Measurements from ENCODE around the gene SMC5. TPM values are rescaled to one million over a fixed set of nuclear protein-coding genes. Genes with fewer than 3 reads are reported as not detected.

Gene SMC5
- total RNA-seq, 1 donor, result 28.6 TPM

- no peak for TF ChIP-seq CTCF (IDR thresholded peaks at IDR 0.05; ENCODE audit: extremely low read depth, low read depth, low read length)
- Histone ChIP-seq H3K4me1 (ENCODE audit: insufficient read depth, low read length) (peaks cover 13% of the 10 kb centered on the region), H2AFZ (ENCODE audit: low read length) (no peak overlapping the region), H3K27me3 (ENCODE audit: insufficient read depth, low read length) (no peaks in the 10 kb centered on the region), H3K27ac (ENCODE audit: low read depth, low read length) (no peak overlapping the region), H4K20me1 (ENCODE audit: insufficient read depth, low read length) (no peaks in the 10 kb centered on the region), H3K4me3 (ENCODE audit: insufficient read depth, low read length) (no peak overlapping the region), H3K9me3 (ENCODE audit: low read depth, low read length) (no peaks in the 10 kb centered on the region), H3K79me2 (ENCODE audit: insufficient read depth, low read length) (no peaks in the 10 kb centered on the region), H3K4me2 (ENCODE audit: insufficient read depth, low read length) (peak overlapping the region; percentile 21), H3K36me3 (ENCODE audit: insufficient read depth, low read length) (no peaks in the 10 kb centered on the region)
- DNase-seq (ENCODE audit: insufficient read length, low spot score, missing footprints), result peak; percentile 13
These were observed 36.4 kb upstream of the SMC5 start for GRCh38 chr9:70222354-70222753.

- Histone ChIP-seq H3K36me3 (ENCODE audit: insufficient read depth, low read length) (no peaks in the 10 kb centered on the region), H3K27me3 (ENCODE audit: insufficient read depth, low read length) (no peaks in the 10 kb centered on the region), H4K20me1 (ENCODE audit: insufficient read depth, low read length) (no peaks in the 10 kb centered on the region), H3K4me1 (ENCODE audit: insufficient read depth, low read length) (peaks cover 7% of the 10 kb centered on the region), H3K4me3 (ENCODE audit: insufficient read depth, low read length) (no peak overlapping the region), H3K9me3 (ENCODE audit: low read depth, low read length) (no peaks in the 10 kb centered on the region), H3K4me2 (ENCODE audit: insufficient read depth, low read length) (no peak overlapping the region), H3K79me2 (ENCODE audit: insufficient read depth, low read length) (no peaks in the 10 kb centered on the region), H2AFZ (ENCODE audit: low read length) (no peak overlapping the region), H3K27ac (ENCODE audit: low read depth, low read length) (no peak overlapping the region)
- TF ChIP-seq CTCF (IDR thresholded peaks at IDR 0.05; ENCODE audit: extremely low read depth, low read depth, low read length), result no peak
- no peak for DNase-seq (ENCODE audit: insufficient read length, low spot score, missing footprints)
These were observed 30.7 kb upstream of the SMC5 start for GRCh38 chr9:70228118-70228517.

- Histone ChIP-seq H3K9me3 (ENCODE audit: low read depth, low read length) (no peaks in the 10 kb centered on the region), H3K27ac (ENCODE audit: low read depth, low read length) (no peak overlapping the region), H3K27me3 (ENCODE audit: insufficient read depth, low read length) (no peaks in the 10 kb centered on the region), H4K20me1 (ENCODE audit: insufficient read depth, low read length) (no peaks in the 10 kb centered on the region), H3K4me2 (ENCODE audit: insufficient read depth, low read length) (no peak overlapping the region), H3K4me1 (ENCODE audit: insufficient read depth, low read length) (peaks cover 7% of the 10 kb centered on the region), H3K36me3 (ENCODE audit: insufficient read depth, low read length) (no peaks in the 10 kb centered on the region), H3K4me3 (ENCODE audit: insufficient read depth, low read length) (no peak overlapping the region), H2AFZ (ENCODE audit: low read length) (no peak overlapping the region), H3K79me2 (ENCODE audit: insufficient read depth, low read length) (no peaks in the 10 kb centered on the region)
- TF ChIP-seq CTCF (IDR thresholded peaks at IDR 0.05; ENCODE audit: extremely low read depth, low read depth, low read length), result no peak
- no peak for DNase-seq (ENCODE audit: insufficient read length, low spot score, missing footprints)
These were observed 30.2 kb upstream of the SMC5 start for GRCh38 chr9:70228611-70229010.

GRCh38 chr9:70229026-70229425, 29.8 kb upstream of the SMC5 start:
- Histone ChIP-seq H3K27ac (ENCODE audit: low read depth, low read length) (no peak overlapping the region), H3K36me3 (ENCODE audit: insufficient read depth, low read length) (no peaks in the 10 kb centered on the region), H3K4me1 (ENCODE audit: insufficient read depth, low read length) (peaks cover 7% of the 10 kb centered on the region), H3K4me2 (ENCODE audit: insufficient read depth, low read length) (no peak overlapping the region), H3K27me3 (ENCODE audit: insufficient read depth, low read length) (no peaks in the 10 kb centered on the region), H3K9me3 (ENCODE audit: low read depth, low read length) (no peaks in the 10 kb centered on the region), H3K4me3 (ENCODE audit: insufficient read depth, low read length) (no peak overlapping the region), H4K20me1 (ENCODE audit: insufficient read depth, low read length) (no peaks in the 10 kb centered on the region), H3K79me2 (ENCODE audit: insufficient read depth, low read length) (no peaks in the 10 kb centered on the region), H2AFZ (ENCODE audit: low read length) (no peak overlapping the region)
- no peak for TF ChIP-seq CTCF (IDR thresholded peaks at IDR 0.05; ENCODE audit: extremely low read depth, low read depth, low read length)
- DNase-seq (ENCODE audit: insufficient read length, low spot score, missing footprints), result no peak
